SK-N-SH (cell line): Measurements from ENCODE around the gene TM7SF2. TPM values are rescaled to one million over a fixed set of nuclear protein-coding genes. Genes with fewer than 3 reads are reported as not detected.

Experiments
- CTCF ChIA-PET: fragments of 300-600, 350-600 bp; formaldehyde crosslinking; extraction: SDS; loops from one replicate; lab custom pipeline; 2021; lab: Yijun Ruan, JAX
- POLR2A ChIA-PET: fragments of 350-600 bp; sonication (Branson Sonifier 250); formaldehyde crosslinking; extraction: SDS; loops from one replicate; lab custom pipeline; 2020; ENCODE audit warnings: antibody characterized with exemption, inconsistent platforms; lab: Yijun Ruan, JAX
- DNase-seq: peaks from one replicate; pipeline ENCODE4 v3.0.0; 2012
- H2AFZ ChIP-seq: fragments of 200-600 bp; sonication (generic); 2 replicates; pipeline ENCODE4 v1.8.1; 2016; ENCODE audit warnings: antibody characterized with exemption, mild to moderate bottlenecking, low read depth
- H3F3A ChIP-seq: fragments of 200-600 bp; sonication (generic); replicated peaks from 2 replicates; pipeline ENCODE3; 2016; ENCODE audit warnings: antibody characterized with exemption, mild to moderate bottlenecking; ENCODE audit not compliant: insufficient read depth
- H3K27ac ChIP-seq, 2 experiments: fragments of 200-500 bp in 1 of 2; fragments of 200-600 bp in 1 of 2; sonication (Bioruptor generic) in 1 of 2; sonication (generic), shearing (Covaris generic) in 1 of 2; 2 replicates each; pipeline versions ENCODE4 v1.5.1 to v1.6.1; 2014 to 2016; ENCODE audit warnings: low read depth in 2 of 2, inconsistent platforms in 1 of 2, low read length in 1 of 2, mild to moderate bottlenecking in 1 of 2, mixed read lengths in 1 of 2
- H3K27me3 ChIP-seq: fragments of 200-600 bp; sonication (generic), shearing (Covaris generic); 2 replicates; pipeline ENCODE4 v1.6.1; 2016; ENCODE audit warnings: mixed run types; ENCODE audit not compliant: insufficient read depth
- H3K36me3 ChIP-seq, 2 experiments: fragments of 200-500 bp in 1 of 2; fragments of 200-600 bp in 1 of 2; sonication (Bioruptor generic) in 1 of 2; sonication (generic) in 1 of 2; replicated peaks in 1 of 2; 2 replicates each; pipeline versions ENCODE3 to v1.5.1; 2014 to 2016; ENCODE audit warnings: low read length in 1 of 2, mild to moderate bottlenecking in 1 of 2; ENCODE audit not compliant: insufficient read depth in 2 of 2, control insufficient read depth in 1 of 2
- H3K4me1 ChIP-seq, 2 experiments: fragments of 200-500 bp in 1 of 2; fragments of 200-600 bp in 1 of 2; sonication (Bioruptor generic) in 1 of 2; sonication (generic), shearing (Covaris generic) in 1 of 2; 2 replicates each; pipeline versions ENCODE4 v1.5.1 to v1.6.1; 2014 to 2016; ENCODE audit warnings: low read depth in 1 of 2, low read length in 1 of 2, mixed run types in 1 of 2; ENCODE audit not compliant: insufficient read depth in 2 of 2, control insufficient read depth in 1 of 2
- H3K4me2 ChIP-seq: fragments of 200-600 bp; sonication (generic), shearing (Covaris generic); 2 replicates; pipeline ENCODE4 v1.6.1; 2017; ENCODE audit warnings: mixed run types
- H3K4me3 ChIP-seq, 2 experiments: fragments of 200-500 bp in 1 of 2; fragments of 200-600 bp in 1 of 2; sonication (Bioruptor generic) in 1 of 2; sonication (generic), shearing (Covaris generic) in 1 of 2; 2 replicates each; pipeline versions ENCODE4 v1.5.1 to v1.8.1; 2014 to 2016; ENCODE audit warnings: low read depth in 2 of 2, inconsistent platforms in 1 of 2, low read length in 1 of 2, mild to moderate bottlenecking in 1 of 2, mixed read lengths in 1 of 2, moderate library complexity in 1 of 2
- H3K79me2 ChIP-seq: fragments of 200-600 bp; sonication (generic); 2 replicates; pipeline ENCODE4 v1.8.1; 2017; ENCODE audit warnings: mild to moderate bottlenecking; ENCODE audit not compliant: insufficient read depth
- H3K9ac ChIP-seq: fragments of 200-600 bp; sonication (generic); 2 replicates; pipeline ENCODE4 v1.6.1; 2017; ENCODE audit warnings: mixed run types
- H3K9me2 ChIP-seq: fragments of 200-600 bp; sonication (generic); 2 replicates; pipeline ENCODE4 v1.6.1; 2017; ENCODE audit warnings: mixed run types
- H3K9me3 ChIP-seq: fragments of 200-600 bp; sonication (generic); 2 replicates; pipeline ENCODE4 v1.6.1; 2017; ENCODE audit warnings: mixed run types, mild to moderate bottlenecking, moderate library complexity
- H4K20me1 ChIP-seq: fragments of 200-600 bp; sonication (generic); 2 replicates; pipeline ENCODE4 v1.6.1; 2017; ENCODE audit warnings: mild to moderate bottlenecking, mixed run types; ENCODE audit not compliant: insufficient read depth
- CHD2 ChIP-seq: fragments of 150-350 bp; IDR thresholded peaks from 2 replicates; pipeline ENCODE4 v1.6.1; 2018; ENCODE audit warnings: low read length; ENCODE audit not compliant: partially characterized antibody
- FOXM1 ChIP-seq: IDR thresholded peaks from 2 replicates; pipeline ENCODE4 v1.4.0; 2012; ENCODE audit warnings: low read depth, mild to moderate bottlenecking
- GATA2 ChIP-seq: sonication (generic); formaldehyde crosslinking; IDR thresholded peaks from 2 replicates; pipeline ENCODE4 v1.5.0; 2020; ENCODE audit warnings: mild to moderate bottlenecking, missing genetic modification reagents
- JUND ChIP-seq: IDR thresholded peaks from 2 replicates; pipeline ENCODE4 v1.4.0; 2012
- MAX ChIP-seq: IDR thresholded peaks from 2 replicates; pipeline ENCODE4 v1.4.0; 2012; ENCODE audit warnings: low read depth
- MXI1 ChIP-seq: IDR thresholded peaks from 2 replicates; pipeline ENCODE4 v1.6.1; 2012; ENCODE audit warnings: mild to moderate bottlenecking, low read depth, low read length, improper control_type of control experiment
- NFIC ChIP-seq: IDR thresholded peaks from 2 replicates; pipeline ENCODE4 v1.4.0; 2012; ENCODE audit warnings: borderline replicate concordance
- NRF1 ChIP-seq: IDR thresholded peaks from 2 replicates; pipeline ENCODE4 v1.6.1; 2012; ENCODE audit warnings: low read depth, mild to moderate bottlenecking, low read length
- PBX3 ChIP-seq: IDR thresholded peaks from 2 replicates; pipeline ENCODE4; 2012
- POLR2AphosphoS5 ChIP-seq: IDR thresholded peaks from 2 replicates; pipeline ENCODE4 v1.6.1; 2012; ENCODE audit warnings: low read depth, low read length
- RAD21 ChIP-seq: IDR thresholded peaks from 2 replicates; pipeline ENCODE4 v1.6.1; 2012; ENCODE audit warnings: mild to moderate bottlenecking, low read length
- REST ChIP-seq: IDR thresholded peaks from 2 replicates; pipeline ENCODE4 v1.6.1; 2012; ENCODE audit warnings: mild to moderate bottlenecking, low read depth, low read length, moderate library complexity
- RFX5 ChIP-seq: IDR thresholded peaks from 2 replicates; pipeline ENCODE4 v1.6.1; 2012; ENCODE audit warnings: mild to moderate bottlenecking, improper control_type of control experiment, low read length
- TEAD4 ChIP-seq: IDR thresholded peaks from 2 replicates; pipeline ENCODE4 v1.4.0; 2012; ENCODE audit warnings: mild to moderate bottlenecking, borderline replicate concordance; ENCODE audit not compliant: insufficient read depth
- WGBS: methylation state at CpG from one replicate; pipeline ENCODE4 v1.1.6; 2017; ENCODE audit warnings: low lambda C conversion rate; 5-methylcytosine and 5-hydroxymethylcytosine counted together
- polyA plus RNA-seq, 3 experiments: library from polyadenylated mRNA; depleted of rRNA; stranded (reverse); fragments of >200 nt; gene quantifications; 2 replicates each; pipeline ENCODE4 v1.2.3, GENCODE V29; 2012

TM7SF2 gene
- polyA plus RNA-seq, 1 of the 3 experiments (the other 2 are of a cell fraction), result 87.8 TPM

- Histone ChIP-seq H3K9me2 (no peaks in the 10 kb centered on the region), H3K27ac (peak overlapping the region; percentile 88 to 93; a peak in 3 of 4 replicates), H3K4me1 (peaks cover 8 to 20% of the 10 kb centered on the region in 2 experiments), H3K9ac (peak overlapping the region; percentile 89), H3K4me2 (peak overlapping the region; percentile 83), H3F3A (no peaks in the 10 kb centered on the region), H3K9me3 (no peaks in the 10 kb centered on the region), H4K20me1 (no peaks in the 10 kb centered on the region), H3K79me2 (peaks cover 58% of the 10 kb centered on the region), H3K36me3 (peaks cover 14 to 39% of the 10 kb centered on the region in 2 experiments), H3K27me3 (no peaks in the 10 kb centered on the region), H3K4me3 (peak overlapping the region; percentile 87 to 92), H2AFZ (0 out of 2 replicates have a peak overlapping the region, but pooled peaks have one; percentile 25)
- WGBS, result 25% methylated on average over 17 of the region's 23 CpGs
- DNase-seq, result no peak
- CTCF ChIA-PET, result interaction anchor here (0.9 to 1.6 kb wide), 4 partner anchors 27 to 222 kb away, joined by 3 to 6 read pairs (median 4); partner anchors contain the start of genes ARL2 and TM7SF2
- POLR2A ChIA-PET, result no interaction called here
- TF ChIP-seq RAD21, result no peak
- no peak for TF ChIP-seq NFIC
- no peak for TF ChIP-seq CHD2
- no peak for TF ChIP-seq JUND
- TF ChIP-seq MAX, result no peak
- no peak for TF ChIP-seq REST
- no peak for TF ChIP-seq TEAD4
- no peak for TF ChIP-seq PBX3
- no peak for TF ChIP-seq GATA2
- TF ChIP-seq NRF1, result no peak
- no peak for TF ChIP-seq MXI1
- no peak for TF ChIP-seq RFX5
- no peak for TF ChIP-seq POLR2AphosphoS5
- TF ChIP-seq FOXM1, result no peak
Measured at GRCh38 chr11:65084598-65085375, 26.9 kb upstream of the TM7SF2 start.
